ENCODE results near the gene SDCBP2.

DNA sequence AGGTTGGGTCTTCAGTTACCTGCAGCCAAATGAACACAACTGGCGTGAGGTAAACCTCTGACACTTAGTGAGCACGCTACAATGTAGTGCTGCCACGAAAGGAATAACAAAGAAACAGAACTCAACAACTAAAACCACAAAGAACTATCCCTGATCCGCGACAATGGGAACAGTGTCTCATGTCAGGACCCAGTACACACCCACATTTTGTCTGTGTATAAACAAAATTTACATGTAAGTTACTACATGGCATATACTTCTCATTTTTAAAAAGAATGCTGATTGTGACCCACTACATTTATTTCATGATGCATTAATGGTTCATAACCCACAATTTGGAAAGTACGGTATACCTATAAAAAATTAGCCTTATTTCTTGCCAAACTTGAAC is 49.8 kb upstream of the SDCBP2 start:
- TF ChIP-seq, protein P1, sequence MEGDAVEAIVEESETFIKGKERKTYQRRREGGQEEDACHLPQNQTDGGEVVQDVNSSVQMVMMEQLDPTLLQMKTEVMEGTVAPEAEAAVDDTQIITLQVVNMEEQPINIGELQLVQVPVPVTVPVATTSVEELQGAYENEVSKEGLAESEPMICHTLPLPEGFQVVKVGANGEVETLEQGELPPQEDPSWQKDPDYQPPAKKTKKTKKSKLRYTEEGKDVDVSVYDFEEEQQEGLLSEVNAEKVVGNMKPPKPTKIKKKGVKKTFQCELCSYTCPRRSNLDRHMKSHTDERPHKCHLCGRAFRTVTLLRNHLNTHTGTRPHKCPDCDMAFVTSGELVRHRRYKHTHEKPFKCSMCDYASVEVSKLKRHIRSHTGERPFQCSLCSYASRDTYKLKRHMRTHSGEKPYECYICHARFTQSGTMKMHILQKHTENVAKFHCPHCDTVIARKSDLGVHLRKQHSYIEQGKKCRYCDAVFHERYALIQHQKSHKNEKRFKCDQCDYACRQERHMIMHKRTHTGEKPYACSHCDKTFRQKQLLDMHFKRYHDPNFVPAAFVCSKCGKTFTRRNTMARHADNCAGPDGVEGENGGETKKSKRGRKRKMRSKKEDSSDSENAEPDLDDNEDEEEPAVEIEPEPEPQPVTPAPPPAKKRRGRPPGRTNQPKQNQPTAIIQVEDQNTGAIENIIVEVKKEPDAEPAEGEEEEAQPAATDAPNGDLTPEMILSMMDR (IDR thresholded peaks at IDR 0.05), result no peak
- no peak for TF ChIP-seq POLR2A (IDR thresholded peaks at IDR 0.05)

Measured in uterus (tissue), 2 donors.